Breast epithelium (tissue), 4 donors: ENCODE measurements around the gene SRL. TPM values are rescaled to one million over a fixed set of nuclear protein-coding genes. Genes with fewer than 3 reads are reported as not detected.

Experiments
- DNase-seq, 2 donors: peaks; one replicate each; pipeline ENCODE4 v3.0.0-alpha.2; 2019; ENCODE audit warnings: low spot score in 2 of 2
- H3K27ac ChIP-seq, 2 donors: fragments of 200-600 bp; sonication (generic) in 1 of 2; one replicate each; pipeline ENCODE4 v1.5.1; 2016 to 2019; ENCODE audit warnings: mild to moderate bottlenecking in 1 of 2
- H3K27me3 ChIP-seq, 2 donors: fragments of 200-600 bp; sonication (generic) in 1 of 2; one replicate each; pipeline versions ENCODE4 v1.5.1 to v1.6.0; 2017 to 2019; ENCODE audit warnings: control low read depth in 1 of 2, mild to moderate bottlenecking in 1 of 2
- H3K36me3 ChIP-seq: fragments of 200-600 bp; one replicate; pipeline ENCODE4 v1.5.1; 2019
- H3K4me1 ChIP-seq, 2 donors: fragments of 200-600 bp; sonication (generic); one replicate each; pipeline ENCODE4 v1.5.1; 2016 to 2019; ENCODE audit warnings: control low read depth in 1 of 2
- H3K4me3 ChIP-seq, 3 donors: fragments of 200-600 bp; sonication (generic); 1 replicate in 2 of 3; 2 replicates in 1 of 3; pipeline ENCODE4 v1.5.1; 2016 to 2019; ENCODE audit warnings: mild to moderate bottlenecking in 3 of 3, moderate library complexity in 2 of 3
- H3K9me3 ChIP-seq, 2 donors: fragments of 200-600 bp; sonication (generic) in 1 of 2; one replicate each; pipeline ENCODE4 v1.5.1; 2016 to 2019; ENCODE audit warnings: control low read depth in 1 of 2
- POLR2A ChIP-seq: fragments of 450-650 bp; IDR thresholded peaks from one replicate; pipeline ENCODE4 v1.6.1; 2016; ENCODE audit warnings: antibody characterized with exemption, mild to moderate bottlenecking, moderate library complexity
- POLR2AphosphoS5 ChIP-seq, 3 donors: sonication (generic); formaldehyde crosslinking; IDR thresholded peaks; one replicate each; pipeline ENCODE4 v1.6.1; 2017; ENCODE audit warnings: antibody characterized with exemption in 3 of 3
- intact Hi-C: fragments of 100-400 bp; cut with DNase I; formaldehyde crosslinking; loops from one replicate; pipeline ENCODE4 v1.15.1; 2023; ENCODE audit warnings: low total_unique reads
- total RNA-seq, 3 donors: library from RNA; depleted of rRNA; stranded (reverse); fragments of >200 nt; gene quantifications; one replicate each; pipeline ENCODE4 v1.1.0, GENCODE V29; 2016
- TF ChIP-seq, protein P1 (sequence below), 3 donors: fragments of 450-650 bp; IDR thresholded peaks; one replicate each; pipeline ENCODE4 v1.5.1; 2016 to 2017; ENCODE audit warnings: antibody characterized with exemption in 3 of 3, mild to moderate bottlenecking in 3 of 3, moderate library complexity in 3 of 3

Gene SRL
- total RNA-seq, 3 donors from 2014 or later, result 0.32 to 0.98 (median 0.44) TPM

DNA sequence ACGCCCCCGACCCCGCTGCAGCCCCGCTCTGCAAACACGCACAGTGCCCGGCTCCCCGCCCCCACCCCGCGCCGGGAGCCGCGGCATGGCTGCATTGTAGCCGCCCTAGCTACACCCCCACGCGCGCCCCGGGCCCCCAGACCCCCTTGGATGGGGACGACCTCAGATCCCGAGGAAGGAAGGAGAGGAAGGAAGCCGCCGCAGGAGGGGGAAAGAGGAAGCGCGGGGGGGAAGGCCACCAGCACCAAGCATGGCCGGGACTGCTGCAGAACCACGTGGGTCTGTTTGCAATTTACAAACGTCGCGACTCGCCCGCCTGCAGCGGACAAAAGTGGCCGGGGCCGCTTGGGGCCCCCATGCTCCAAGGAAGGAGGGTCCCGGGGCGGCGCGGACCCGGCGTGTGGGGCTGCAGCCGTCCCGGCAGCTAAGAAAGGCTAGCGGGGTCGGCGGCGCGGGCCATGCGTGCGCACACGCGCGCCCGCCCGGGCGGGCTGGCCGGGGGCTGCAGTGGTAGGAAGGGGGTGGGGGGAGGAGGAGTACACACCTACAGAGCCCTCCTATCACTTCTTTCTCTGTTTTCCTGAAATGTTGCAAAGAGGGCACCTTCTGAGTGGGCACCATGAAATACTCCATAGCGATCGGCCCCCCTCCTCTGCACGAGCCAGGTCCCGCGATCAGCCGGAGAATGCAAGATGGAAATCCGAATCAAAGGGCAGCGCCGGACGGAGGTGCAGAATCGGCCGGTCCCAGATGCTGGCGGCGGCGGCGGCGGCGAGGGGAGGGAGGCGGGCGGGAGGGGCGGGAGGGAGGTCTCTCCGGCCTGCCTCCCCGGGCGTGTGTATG is 30.5 kb upstream of the SRL start:
- intact Hi-C loops, result loop anchor here (10.0 kb wide), 1 partner anchor 52 kb away; no protein-coding TSS in a partner anchor
- no peaks in the 10 kb centered on the region for H3K36me3 ChIP-seq
- peak overlapping the region; percentile 74 to 99 (median 87) for H3K4me3 ChIP-seq
- no peaks in the 10 kb centered on the region for H3K9me3 ChIP-seq
- TF ChIP-seq POLR2A, result no peak
- H3K27ac ChIP-seq, result peak overlapping the region; percentile 88 to 93
- peak in 1 of 2 donors; percentile 26 for DNase-seq
- H3K4me1 ChIP-seq, result no peaks in the 10 kb centered on the region
- H3K27me3 ChIP-seq, result no peaks in the 10 kb centered on the region

DNA sequence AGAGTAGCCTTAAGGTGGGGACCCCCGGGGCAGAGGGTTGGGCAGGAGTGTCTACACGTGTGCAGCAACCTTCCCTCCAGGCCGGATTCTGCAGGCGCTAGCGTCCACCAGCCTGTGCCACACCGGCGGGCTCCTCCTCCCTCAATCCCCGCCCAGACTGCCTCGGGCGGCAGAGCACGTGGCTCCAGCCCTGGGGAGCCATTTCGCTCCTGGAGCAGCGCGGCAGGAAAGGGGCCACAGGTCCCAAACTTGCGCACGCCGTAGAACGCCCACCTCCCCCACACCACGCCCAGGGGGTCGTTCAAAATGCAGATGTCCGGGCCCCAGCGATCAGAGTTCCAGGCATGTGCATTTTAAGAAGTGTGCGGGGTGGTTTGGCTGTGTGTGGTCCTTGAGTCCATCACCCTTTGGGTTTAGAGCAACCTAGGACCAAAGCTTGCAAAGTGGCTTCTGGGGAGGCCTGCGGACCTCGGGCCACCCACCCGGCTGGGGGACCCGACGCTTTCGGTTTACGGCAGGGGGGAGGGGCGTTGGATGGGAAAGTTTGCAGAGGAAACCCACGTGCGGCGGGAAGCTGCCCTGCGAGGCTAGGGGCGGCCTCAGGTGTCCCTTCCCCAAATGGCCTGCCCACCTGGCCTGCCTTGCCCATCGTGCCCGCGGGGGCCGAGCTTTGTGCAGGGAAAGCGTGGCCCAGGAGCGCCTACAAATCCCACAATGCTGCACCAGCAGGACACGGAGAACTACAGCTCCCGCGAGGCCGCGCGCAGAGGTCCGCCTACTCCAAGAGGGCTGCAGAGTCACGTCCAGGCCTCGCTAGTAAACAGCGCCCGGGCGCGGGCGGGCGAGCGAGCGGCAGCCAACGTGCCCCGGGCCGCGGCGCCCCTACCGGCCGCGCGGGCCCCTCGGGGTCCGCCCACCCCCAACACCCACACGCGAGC is 29.6 kb upstream of the SRL start:
- no peaks in the 10 kb centered on the region for H3K36me3 ChIP-seq
- intact Hi-C loops, result loop anchor here (10.0 kb wide), 1 partner anchor 53 kb away; no protein-coding TSS in a partner anchor
- H3K27me3 ChIP-seq, result no peaks in the 10 kb centered on the region
- DNase-seq, result peak; percentile 85 to 90
- no peaks in the 10 kb centered on the region for H3K4me1 ChIP-seq
- peak overlapping the region; percentile 74 to 99 (median 87) for H3K4me3 ChIP-seq
- peak overlapping the region; percentile 88 to 93 for H3K27ac ChIP-seq
- H3K9me3 ChIP-seq, result no peaks in the 10 kb centered on the region
- TF ChIP-seq, protein P1, sequence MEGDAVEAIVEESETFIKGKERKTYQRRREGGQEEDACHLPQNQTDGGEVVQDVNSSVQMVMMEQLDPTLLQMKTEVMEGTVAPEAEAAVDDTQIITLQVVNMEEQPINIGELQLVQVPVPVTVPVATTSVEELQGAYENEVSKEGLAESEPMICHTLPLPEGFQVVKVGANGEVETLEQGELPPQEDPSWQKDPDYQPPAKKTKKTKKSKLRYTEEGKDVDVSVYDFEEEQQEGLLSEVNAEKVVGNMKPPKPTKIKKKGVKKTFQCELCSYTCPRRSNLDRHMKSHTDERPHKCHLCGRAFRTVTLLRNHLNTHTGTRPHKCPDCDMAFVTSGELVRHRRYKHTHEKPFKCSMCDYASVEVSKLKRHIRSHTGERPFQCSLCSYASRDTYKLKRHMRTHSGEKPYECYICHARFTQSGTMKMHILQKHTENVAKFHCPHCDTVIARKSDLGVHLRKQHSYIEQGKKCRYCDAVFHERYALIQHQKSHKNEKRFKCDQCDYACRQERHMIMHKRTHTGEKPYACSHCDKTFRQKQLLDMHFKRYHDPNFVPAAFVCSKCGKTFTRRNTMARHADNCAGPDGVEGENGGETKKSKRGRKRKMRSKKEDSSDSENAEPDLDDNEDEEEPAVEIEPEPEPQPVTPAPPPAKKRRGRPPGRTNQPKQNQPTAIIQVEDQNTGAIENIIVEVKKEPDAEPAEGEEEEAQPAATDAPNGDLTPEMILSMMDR (IDR thresholded peaks at IDR 0.05), result peak in 1 of 3 donors; percentile 9
- TF ChIP-seq POLR2A (peak; percentile 13), POLR2AphosphoS5 (IDR thresholded peaks at IDR 0.05) (no peak)

DNA sequence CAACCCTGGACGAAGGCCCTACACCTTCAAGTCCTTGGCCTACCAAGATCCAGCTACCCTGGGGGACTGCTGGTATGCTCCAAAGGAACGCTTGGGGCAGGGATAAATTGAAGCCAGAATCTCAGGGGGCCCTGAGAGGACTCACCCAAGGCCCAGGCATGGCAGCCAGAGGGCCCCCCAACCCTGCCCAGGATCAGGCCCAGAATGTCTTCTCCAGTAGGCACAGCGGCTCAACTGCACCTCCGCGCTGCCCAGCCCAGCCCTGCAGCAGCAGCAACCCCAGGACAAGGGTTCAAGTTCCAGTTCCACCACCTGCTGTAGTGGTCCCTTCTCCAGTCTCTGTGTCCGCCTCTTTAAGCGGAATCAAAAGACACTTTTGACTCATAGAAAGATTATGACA is 28.7 kb upstream of the SRL start:
- H3K36me3 ChIP-seq, result no peaks in the 10 kb centered on the region
- H3K4me1 ChIP-seq, result no peaks in the 10 kb centered on the region
- no peaks in the 10 kb centered on the region for H3K27me3 ChIP-seq
- intact Hi-C loops, result loop anchor here (10.0 kb wide), 1 partner anchor 54 kb away; no protein-coding TSS in a partner anchor
- no peak overlapping the region for H3K27ac ChIP-seq
- H3K4me3 ChIP-seq, result peak overlapping the region in 2 of 3 donors; percentile 87 to 99
- no peaks in the 10 kb centered on the region for H3K9me3 ChIP-seq
- DNase-seq, result no peak
- TF ChIP-seq POLR2AphosphoS5 (IDR thresholded peaks at IDR 0.05), result no peak
- TF ChIP-seq, protein P1 (IDR thresholded peaks at IDR 0.05), result no peak
- TF ChIP-seq POLR2A, result no peak

DNA sequence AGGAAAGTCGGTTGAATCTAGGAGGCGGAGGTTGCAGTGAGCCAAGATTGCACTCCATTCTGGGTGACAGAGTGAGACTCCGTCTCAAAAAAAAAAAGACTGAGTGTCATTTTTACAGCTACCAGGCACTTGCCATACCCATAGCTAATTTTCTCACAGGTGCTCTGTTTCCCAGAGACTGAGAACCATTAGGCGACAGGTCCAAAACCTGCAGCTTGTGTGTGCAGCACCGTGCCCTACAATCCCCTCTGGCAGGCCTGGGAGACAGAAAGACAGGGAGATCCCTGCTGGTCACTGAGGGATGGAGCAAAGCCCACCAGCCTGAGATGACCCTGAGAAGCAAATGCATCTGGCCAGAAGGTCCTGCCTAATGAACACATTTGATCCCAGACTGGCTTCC is 28.2 kb upstream of the SRL start:
- Histone ChIP-seq H3K27me3 (no peaks in the 10 kb centered on the region), H3K4me1 (no peaks in the 10 kb centered on the region), H3K27ac (no peak overlapping the region), H3K36me3 (no peaks in the 10 kb centered on the region), H3K4me3 (no peak overlapping the region), H3K9me3 (no peaks in the 10 kb centered on the region)
- intact Hi-C loops, result loop anchor here (10.0 kb wide), 1 partner anchor 55 kb away; no protein-coding TSS in a partner anchor
- no peak for DNase-seq
- TF ChIP-seq, protein P1 (IDR thresholded peaks at IDR 0.05), result no peak
- TF ChIP-seq POLR2A (no peak), POLR2AphosphoS5 (IDR thresholded peaks at IDR 0.05) (no peak)

DNA sequence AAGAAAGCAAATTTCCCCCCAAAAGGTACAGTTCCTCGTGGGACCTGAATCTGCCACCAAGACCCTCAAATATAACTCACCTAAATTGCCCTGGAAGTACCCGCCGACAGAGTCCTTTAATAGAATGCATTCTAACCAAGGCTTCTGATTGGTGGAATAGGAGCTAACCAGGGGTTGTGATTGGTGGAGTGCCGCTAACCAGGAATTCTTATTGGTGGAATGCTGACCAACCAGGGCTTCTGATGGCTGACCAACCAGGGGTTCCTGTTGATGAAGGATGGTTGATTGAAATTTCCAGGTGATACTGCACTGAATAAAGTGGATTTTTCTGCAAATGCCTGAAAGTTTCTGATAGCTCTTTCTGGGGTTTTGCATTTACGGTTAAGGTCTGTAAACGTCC is 24.5 kb upstream of the SRL start:
- no peaks in the 10 kb centered on the region for H3K36me3 ChIP-seq
- intact Hi-C loops, result no loop called here
- DNase-seq, result no peak
- H3K4me1 ChIP-seq, result no peaks in the 10 kb centered on the region
- H3K9me3 ChIP-seq, result no peaks in the 10 kb centered on the region
- no peak overlapping the region for H3K4me3 ChIP-seq
- TF ChIP-seq POLR2AphosphoS5 (IDR thresholded peaks at IDR 0.05) (no peak), POLR2A (no peak)
- TF ChIP-seq, protein P1 (IDR thresholded peaks at IDR 0.05), result no peak
- no peaks in the 10 kb centered on the region for H3K27me3 ChIP-seq
- H3K27ac ChIP-seq, result no peak overlapping the region
